GM23248 (cell line): Measurements from ENCODE around the gene MBTPS1. TPM values are rescaled to one million over a fixed set of nuclear protein-coding genes. Genes with fewer than 3 reads are reported as not detected.

Source experiments
- DNase-seq: peaks from one replicate; pipeline ENCODE4 v3.0.0-alpha.2; 2015
- H2AFZ ChIP-seq: fragments of 200-600 bp; sonication (generic); 2 replicates; pipeline ENCODE4 v1.6.1; 2016; ENCODE audit warnings: antibody characterized with exemption
- H3F3A ChIP-seq: fragments of 200-600 bp; sonication (generic); 2 replicates; pipeline ENCODE4 v1.6.1; 2016; ENCODE audit warnings: mild to moderate bottlenecking, antibody characterized with exemption, mixed run types; ENCODE audit not compliant: insufficient read depth
- H3K27ac ChIP-seq: fragments of 200-600 bp; sonication (generic); 2 replicates; pipeline ENCODE4 v1.5.1; 2016; ENCODE audit warnings: mild to moderate bottlenecking
- H3K27me3 ChIP-seq: fragments of 200-600 bp; sonication (generic); replicated peaks from 2 replicates; pipeline ENCODE4 v1.6.1; 2016; ENCODE audit warnings: mild to moderate bottlenecking; ENCODE audit not compliant: insufficient read depth
- H3K36me3 ChIP-seq: fragments of 200-600 bp; sonication (generic); 2 replicates; pipeline ENCODE4 v1.6.1; 2016; ENCODE audit warnings: low read depth, mild to moderate bottlenecking
- H3K4me1 ChIP-seq: fragments of 200-600 bp; sonication (generic); 2 replicates; pipeline ENCODE4 v1.6.1; 2016; ENCODE audit warnings: mild to moderate bottlenecking; ENCODE audit not compliant: insufficient read depth
- H3K4me2 ChIP-seq: fragments of 200-600 bp; sonication (generic); one replicate; pipeline ENCODE4 v1.6.1; 2016; ENCODE audit warnings: mild to moderate bottlenecking; ENCODE audit not compliant: unreplicated experiment
- H3K4me3 ChIP-seq: fragments of 200-600 bp; sonication (generic); 2 replicates; pipeline ENCODE4 v1.5.1; 2016; ENCODE audit warnings: mild to moderate bottlenecking
- H3K79me2 ChIP-seq: fragments of 200-600 bp; sonication (generic); 2 replicates; pipeline ENCODE4 v1.6.1; 2016; ENCODE audit warnings: mild to moderate bottlenecking; ENCODE audit not compliant: insufficient read depth
- H3K9ac ChIP-seq: fragments of 200-600 bp; sonication (generic); 2 replicates; pipeline ENCODE4 v1.6.1; 2016; ENCODE audit warnings: mild to moderate bottlenecking
- H3K9me2 ChIP-seq: fragments of 200-600 bp; sonication (generic); 2 replicates; pipeline ENCODE4 v1.6.1; 2016; ENCODE audit warnings: mixed run types, mild to moderate bottlenecking, moderate library complexity; ENCODE audit not compliant: insufficient read depth
- H3K9me3 ChIP-seq: fragments of 200-600 bp; sonication (generic); one replicate; pipeline ENCODE4 v1.6.1; 2017; ENCODE audit warnings: low read depth
- H4K20me1 ChIP-seq: fragments of 200-600 bp; sonication (generic); 2 replicates; pipeline ENCODE4 v1.6.0; 2016; ENCODE audit not compliant: insufficient read depth
- EZH2 ChIP-seq: fragments of 200-600 bp; sonication (generic); IDR thresholded peaks from 2 replicates; pipeline ENCODE4 v1.6.1; 2018; ENCODE audit warnings: antibody characterized with exemption, mild to moderate bottlenecking; ENCODE audit not compliant: insufficient read depth, poor library complexity, severe bottlenecking
- EZH2phosphoT487 ChIP-seq: fragments of 200-600 bp; sonication (generic); IDR thresholded peaks from 2 replicates; pipeline ENCODE4 v1.6.1; 2018; ENCODE audit warnings: antibody characterized with exemption, moderate library complexity, mild to moderate bottlenecking, low read depth; ENCODE audit not compliant: insufficient read depth
- WGBS, 2 experiments: methylation state at CpG; one replicate each; pipeline ENCODE4 v1.1.6; 2015 to 2017; ENCODE audit warnings: low lambda C conversion rate in 2 of 2, low coverage in 1 of 2; ENCODE audit errors: missing lambda C conversion rate in 2 of 2; 5-methylcytosine and 5-hydroxymethylcytosine counted together
- in situ Hi-C: fragments of 300-500 bp; cut with MboI; formaldehyde crosslinking; loops from 2 replicates; pipeline ENCODE4 v1.15.0; 2020
- polyA plus RNA-seq: library from polyadenylated mRNA; unstranded; fragments of >200 nt; fragmentation: Nextera tagmentation; extraction: Ambion mirVana; gene quantifications from 2 replicates; pipeline ENCODE4 v1.2.1, GENCODE V29; 2016
- total RNA-seq: library from RNA; depleted of rRNA; stranded (reverse); fragments of >200 nt; shearing (Covaris generic); gene quantifications from 2 replicates; pipeline ENCODE4 v1.2.3, GENCODE V29; 2014

MBTPS1 gene
- total and polyA plus RNA-seq, 2 experiments from 2014 or later: 84.0 to 95.7 TPM

- H3K9ac ChIP-seq: no peak overlapping the region
- H3K36me3 ChIP-seq: peaks cover 40% of the 10 kb centered on the region
- TF ChIP-seq EZH2phosphoT487 (no peak), EZH2 (no peak)
Observed at GRCh38 chr16:84061236-84061819, 55.4 kb downstream of the MBTPS1 start.

GRCh38 chr16:84059946-84060901, 56.5 kb downstream of the MBTPS1 start:
- in situ Hi-C loops: no loop called here

More at GRCh38 chr16:84061236-84061819, 55.4 kb downstream of the MBTPS1 start:
- Histone ChIP-seq H4K20me1 (no peaks in the 10 kb centered on the region), H3K79me2 (no peaks in the 10 kb centered on the region), H3K27ac (no peak overlapping the region), H3K4me1 (no peaks in the 10 kb centered on the region), H3K27me3 (no peaks in the 10 kb centered on the region), H3K9me2 (no peaks in the 10 kb centered on the region), H2AFZ (no peak overlapping the region), H3K4me2 (no peak overlapping the region), H3K9me3 (no peaks in the 10 kb centered on the region), H3F3A (0 out of 2 replicates have a peak, but pooled peaks cover 5% of the 10 kb centered on the region), H3K4me3 (no peak overlapping the region)
- 92 to 96% methylated on average over 7 of the region's 7 CpGs for WGBS, 2 experiments
- DNase-seq: no peak
- in situ Hi-C loops: no loop called here

GRCh38 chr16:84059111-84059510, 57.6 kb downstream of the MBTPS1 start:
- 80 to 83% methylated on average over 11 of the region's 11 CpGs for WGBS, 2 experiments
- Histone ChIP-seq H2AFZ (no peak overlapping the region), H3K27me3 (no peaks in the 10 kb centered on the region), H3K79me2 (no peaks in the 10 kb centered on the region), H3K4me2 (no peak overlapping the region), H3K36me3 (peaks cover 34% of the 10 kb centered on the region; the same call in 1 of the 2 replicates), H4K20me1 (no peaks in the 10 kb centered on the region), H3F3A (no peaks in the 10 kb centered on the region), H3K9me2 (no peaks in the 10 kb centered on the region), H3K9me3 (no peaks in the 10 kb centered on the region), H3K4me3 (no peak overlapping the region), H3K27ac (no peak overlapping the region), H3K4me1 (no peaks in the 10 kb centered on the region), H3K9ac (no peak overlapping the region)
- in situ Hi-C loops: no loop called here
- TF ChIP-seq EZH2: no peak
- DNase-seq: no peak

More at GRCh38 chr16:84059946-84060901, 56.5 kb downstream of the MBTPS1 start:
- H3K4me1 ChIP-seq: no peaks in the 10 kb centered on the region
- H3K36me3 ChIP-seq: peaks cover 41% of the 10 kb centered on the region; the same call in 1 of the 2 replicates
- no peak overlapping the region for H2AFZ ChIP-seq
- no peak for DNase-seq
- H3K9me2 ChIP-seq: no peaks in the 10 kb centered on the region
- H4K20me1 ChIP-seq: no peaks in the 10 kb centered on the region
- H3K9ac ChIP-seq: no peak overlapping the region
- no peak overlapping the region for H3K27ac ChIP-seq
- no peak overlapping the region for H3K4me2 ChIP-seq
- TF ChIP-seq EZH2phosphoT487: no peak
- TF ChIP-seq EZH2: no peak
- no peaks in the 10 kb centered on the region for H3K79me2 ChIP-seq
- no peaks in the 10 kb centered on the region for H3K9me3 ChIP-seq
- no peak overlapping the region for H3K4me3 ChIP-seq
- WGBS, 2 experiments: 97 to 98% methylated on average over 28 of the region's 28 CpGs
- no peaks in the 10 kb centered on the region for H3F3A ChIP-seq
- no peaks in the 10 kb centered on the region for H3K27me3 ChIP-seq

GRCh38 chr16:84058664-84059063, 58.1 kb downstream of the MBTPS1 start:
- Histone ChIP-seq H2AFZ (no peak overlapping the region), H3K27me3 (no peaks in the 10 kb centered on the region), H3K4me3 (no peak overlapping the region), H3K27ac (no peak overlapping the region), H3K9me2 (no peaks in the 10 kb centered on the region), H3K4me1 (no peaks in the 10 kb centered on the region), H3K9ac (no peak overlapping the region), H3K36me3 (peaks cover 31% of the 10 kb centered on the region; the same call in 1 of the 2 replicates), H3K4me2 (no peak overlapping the region), H3K9me3 (no peaks in the 10 kb centered on the region), H3F3A (no peaks in the 10 kb centered on the region), H3K79me2 (no peaks in the 10 kb centered on the region), H4K20me1 (no peaks in the 10 kb centered on the region)
- in situ Hi-C loops: no loop called here
- TF ChIP-seq EZH2: no peak
- TF ChIP-seq EZH2phosphoT487: no peak
- no peak for DNase-seq
- WGBS, 2 experiments: 79% methylated on average over 11 of the region's 11 CpGs
